ENCODE measurements around the gene POLG2. TPM values are rescaled to one million over a fixed set of nuclear protein-coding genes. Genes with fewer than 3 reads are reported as not detected.

The POLG2 gene
- total RNA-seq, 2 experiments from 2014 or later: 36.6 to 37.5 TPM

Small RNA genes lying within 50 kb of the gene (microRNA-seq; reads per million reads assigned to microRNA genes)
- gene MIR3064 (ENCODE audit: borderline microRNAs expressed, borderline replicate concordance) (3.2 reads per million, percentile 19 among the genes with 10 or more reads in this experiment), gene MIR5047 (ENCODE audit: borderline microRNAs expressed, borderline replicate concordance) (not detected)

Other genes with a start within 250 kb of the POLG2 start
- gene TEX2, start 233.8 kb downstream of the POLG2 start, total RNA-seq: 10 to 100 TPM; 14.3 to 16.8 TPM
- 10 to 100 TPM; 18.7 to 19.0 TPM for gene PECAM1, start 106.2 kb downstream of the POLG2 start, total RNA-seq
- under 1 TPM in 1 of 2 experiments, not detected in 1; 0.27 TPM for gene MILR1, start 47.9 kb downstream of the POLG2 start, total RNA-seq
- gene DDX5, start 9.2 kb upstream of the POLG2 start, total RNA-seq: 100 to 1,000 TPM; 797 to 802 TPM
- 10 to 100 TPM; 45.4 to 48.1 TPM for gene CEP95, start 9.9 kb upstream of the POLG2 start, total RNA-seq
- 10 to 100 TPM; 17.4 to 18.2 TPM for gene SMURF2, start 165.3 kb upstream of the POLG2 start, total RNA-seq

Measured in activated CD4-positive, alpha-beta T cell treated with anti-CD3 and anti-CD28 coated beads, Interleukin-2, amount 10 ng/mL, durations not matched to agents 7 days and 5 days (primary cell).